Measurements from ENCODE around the gene SMO. TPM values are rescaled to one million over a fixed set of nuclear protein-coding genes. Genes with fewer than 3 reads are reported as not detected.
A peak's percentile ranks its signal among the peaks of the same experiment; 100 is the strongest.

Gene SMO
- total RNA-seq, 1 experiment from 2014 or later = 40.5 TPM

DNA sequence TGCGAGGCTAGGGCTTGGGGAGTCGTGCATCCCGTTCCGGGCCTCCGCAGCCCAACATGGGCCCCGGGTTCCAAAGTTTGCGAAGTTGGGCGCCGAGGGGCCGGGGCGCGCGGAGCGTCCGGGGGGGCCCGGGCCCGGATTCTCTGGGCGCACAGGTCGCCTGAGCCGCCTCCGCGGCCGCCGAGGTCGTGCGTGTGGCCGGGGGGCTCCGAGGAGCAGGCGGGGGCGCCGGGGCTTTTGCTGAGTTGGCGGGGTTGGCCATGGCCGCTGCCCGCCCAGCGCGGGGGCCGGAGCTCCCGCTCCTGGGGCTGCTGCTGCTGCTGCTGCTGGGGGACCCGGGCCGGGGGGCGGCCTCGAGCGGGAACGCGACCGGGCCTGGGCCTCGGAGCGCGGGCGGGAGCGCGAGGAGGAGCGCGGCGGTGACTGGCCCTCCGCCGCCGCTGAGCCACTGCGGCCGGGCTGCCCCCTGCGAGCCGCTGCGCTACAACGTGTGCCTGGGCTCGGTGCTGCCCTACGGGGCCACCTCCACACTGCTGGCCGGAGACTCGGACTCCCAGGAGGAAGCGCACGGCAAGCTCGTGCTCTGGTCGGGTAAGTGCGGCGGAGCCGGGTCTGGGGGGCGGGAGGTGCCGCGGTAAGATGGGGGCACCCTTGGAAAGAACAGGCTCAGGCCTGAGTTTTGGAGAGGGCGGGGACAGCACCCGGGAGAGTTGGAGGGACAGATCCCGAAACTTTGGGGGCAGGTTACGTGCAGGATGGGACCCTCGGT lies 643 bp downstream of the SMO start:
- Histone ChIP-seq H3K27ac (peak overlapping the region; percentile 40; the same call in 1 of the 2 replicates), H3K4me1 (peaks cover 9% of the 10 kb centered on the region), H3K36me3 (0 out of 2 replicates have a peak, but pooled peaks cover 3% of the 10 kb centered on the region), H3K9me3 (replicated peaks) (no peaks in the 10 kb centered on the region), H3K4me3 (peak overlapping the region; percentile 89), H3K27me3 (no peaks in the 10 kb centered on the region)
- DNase-seq = peak; percentile 46 to 55

- peak overlapping the region; percentile 89 for H3K4me3 ChIP-seq
- H3K36me3 ChIP-seq = 0 out of 2 replicates have a peak, but pooled peaks cover 6% of the 10 kb centered on the region
- no peaks in the 10 kb centered on the region for H3K9me3 ChIP-seq (replicated peaks)
- peaks cover 9% of the 10 kb centered on the region for H3K4me1 ChIP-seq
- H3K27me3 ChIP-seq = no peaks in the 10 kb centered on the region
- no peak overlapping the region; the same call in 1 of the 2 replicates for H3K27ac ChIP-seq
- no peak for DNase-seq
Observed at GRCh38 chr7:129189661-129190310, 1.4 kb downstream of the SMO start.

DNA sequence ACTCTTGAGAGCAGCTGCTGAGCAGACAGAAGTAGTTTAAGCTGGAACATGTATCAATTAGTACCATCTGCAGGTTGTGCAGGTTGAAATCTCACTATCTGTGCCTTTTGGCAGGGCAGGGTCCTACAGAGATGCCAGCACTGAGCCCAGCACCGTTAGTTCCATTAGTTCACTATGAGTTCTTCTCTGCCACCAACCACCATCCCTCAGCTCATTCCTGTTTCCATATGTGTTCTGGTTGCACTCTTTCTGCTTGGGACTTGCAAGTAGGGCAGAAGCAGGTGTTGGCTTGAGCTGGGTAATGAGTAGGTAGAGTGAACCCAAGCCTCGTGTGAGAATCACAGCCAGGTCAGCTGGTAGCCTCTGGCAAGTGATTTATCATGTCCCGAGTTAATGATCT lies 2.8 kb downstream of the SMO start:
- no peak overlapping the region for H3K4me3 ChIP-seq
- no peak overlapping the region for H3K27ac ChIP-seq
- H3K9me3 ChIP-seq (replicated peaks) = no peaks in the 10 kb centered on the region
- H3K36me3 ChIP-seq = peaks cover 6% of the 10 kb centered on the region; the same call in 1 of the 2 replicates
- peaks cover 9% of the 10 kb centered on the region; the same call in 1 of the 2 replicates for H3K4me1 ChIP-seq
- DNase-seq = no peak
- H3K27me3 ChIP-seq = no peaks in the 10 kb centered on the region

DNA sequence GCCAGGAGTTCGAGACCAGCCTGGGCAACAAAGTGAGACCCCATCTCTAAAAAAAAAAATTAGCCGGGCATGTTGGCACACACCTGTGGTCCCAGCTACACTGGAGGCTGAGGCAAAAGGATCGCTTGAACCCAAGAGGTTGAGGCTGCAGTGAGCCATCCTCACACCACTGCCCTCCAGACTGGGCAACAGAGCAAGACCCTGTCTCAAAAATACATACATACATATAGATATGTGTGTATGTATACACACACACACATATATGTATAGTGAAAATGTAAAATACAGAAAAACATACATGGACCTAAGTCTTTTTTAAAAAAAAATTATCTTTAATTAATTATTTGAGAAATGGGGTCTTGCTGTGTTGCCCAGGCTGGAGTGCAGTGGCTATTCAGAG lies 5.5 kb downstream of the SMO start:
- H3K27me3 ChIP-seq = no peaks in the 10 kb centered on the region
- H3K9me3 ChIP-seq (replicated peaks) = no peaks in the 10 kb centered on the region
- H3K27ac ChIP-seq = no peak overlapping the region
- no peak for DNase-seq
- peaks cover 9% of the 10 kb centered on the region; the same call in 1 of the 2 replicates for H3K4me1 ChIP-seq
- no peak overlapping the region for H3K4me3 ChIP-seq
- H3K36me3 ChIP-seq = peaks cover 6% of the 10 kb centered on the region; the same call in 1 of the 2 replicates

GRCh38 chr7:129197771-129198170 lies 9.3 kb downstream of the SMO start:
- Histone ChIP-seq H3K27ac (no peak overlapping the region), H3K9me3 (replicated peaks) (no peaks in the 10 kb centered on the region), H3K4me3 (no peak overlapping the region), H3K4me1 (no peaks in the 10 kb centered on the region), H3K36me3 (peaks cover 3% of the 10 kb centered on the region; the same call in 1 of the 2 replicates), H3K27me3 (no peaks in the 10 kb centered on the region)
- no peak for DNase-seq

DNA sequence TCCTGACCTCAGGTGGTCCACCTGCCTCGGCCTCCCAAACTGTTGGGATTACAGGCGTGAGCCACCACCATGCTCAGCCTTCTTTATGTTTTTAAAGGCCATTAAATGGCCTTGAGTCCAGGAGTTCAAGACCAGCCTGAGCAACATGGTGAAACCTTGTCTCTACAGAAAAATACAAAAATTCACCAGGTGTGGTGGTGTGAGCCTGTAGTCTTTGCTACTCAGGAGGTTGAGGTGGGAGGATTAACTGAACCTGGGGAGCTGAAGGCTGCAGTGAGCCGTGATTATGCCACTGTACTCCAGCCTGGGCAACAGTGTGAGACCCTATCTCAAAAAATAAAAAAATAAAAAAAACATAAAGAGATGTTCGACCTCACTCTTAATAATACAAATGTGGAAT lies 11.0 kb downstream of the SMO start:
- DNase-seq = no peak
- Histone ChIP-seq H3K4me1 (no peaks in the 10 kb centered on the region), H3K4me3 (no peak overlapping the region), H3K9me3 (replicated peaks) (no peaks in the 10 kb centered on the region), H3K27ac (no peak overlapping the region), H3K36me3 (peaks cover 3% of the 10 kb centered on the region; the same call in 1 of the 2 replicates), H3K27me3 (no peaks in the 10 kb centered on the region)

DNA sequence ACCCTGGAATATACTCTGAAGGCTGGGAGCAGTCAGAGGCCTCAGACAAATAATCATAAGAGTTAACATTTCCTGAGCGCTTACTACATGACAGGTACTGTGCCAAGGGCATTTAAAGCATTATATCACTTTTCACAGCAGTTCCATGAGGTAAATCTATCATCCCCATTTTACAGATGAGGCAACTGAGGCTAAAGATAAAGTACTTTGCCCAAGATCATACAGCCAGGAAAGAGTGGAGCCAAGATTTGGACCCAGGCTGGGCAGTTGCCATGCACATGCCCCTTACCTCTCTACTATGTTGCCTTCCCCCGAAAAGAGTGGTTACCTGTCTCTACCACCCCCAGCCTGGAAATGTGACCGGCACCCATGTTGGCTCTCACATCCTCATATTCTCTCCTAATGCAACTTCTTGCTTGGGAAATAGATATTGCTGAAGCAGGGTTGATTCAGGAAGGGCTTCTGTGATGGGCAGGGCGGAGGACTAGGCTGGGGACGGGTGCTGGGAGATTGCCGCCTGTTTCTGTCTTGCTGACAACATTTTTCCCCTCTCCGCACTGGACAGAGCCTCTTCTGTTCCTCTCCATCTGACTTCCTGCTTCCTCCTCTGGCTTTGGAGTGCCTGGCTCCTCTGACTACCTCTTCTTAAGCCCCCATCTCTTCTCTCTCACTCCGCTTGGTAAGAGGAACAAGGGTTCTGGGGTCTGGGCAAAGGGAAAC lies 13.8 kb downstream of the SMO start:
- Histone ChIP-seq H3K36me3 (peaks cover 3% of the 10 kb centered on the region), H3K9me3 (replicated peaks) (no peaks in the 10 kb centered on the region), H3K4me1 (no peaks in the 10 kb centered on the region), H3K27ac (no peak overlapping the region), H3K4me3 (no peak overlapping the region), H3K27me3 (no peaks in the 10 kb centered on the region)
- no peak for DNase-seq

GRCh38 chr7:129203050-129203741 lies 14.8 kb downstream of the SMO start:
- no peaks in the 10 kb centered on the region for H3K4me1 ChIP-seq
- H3K27me3 ChIP-seq = no peaks in the 10 kb centered on the region
- H3K27ac ChIP-seq = no peak overlapping the region
- H3K4me3 ChIP-seq = no peak overlapping the region
- peaks cover 6% of the 10 kb centered on the region for H3K36me3 ChIP-seq
- no peaks in the 10 kb centered on the region for H3K9me3 ChIP-seq (replicated peaks)
- DNase-seq = no peak

- peaks cover 6% of the 10 kb centered on the region; the same call in 1 of the 2 replicates for H3K36me3 ChIP-seq
Observed at GRCh38 chr7:129205126-129205818, 16.8 kb downstream of the SMO start.

DNA sequence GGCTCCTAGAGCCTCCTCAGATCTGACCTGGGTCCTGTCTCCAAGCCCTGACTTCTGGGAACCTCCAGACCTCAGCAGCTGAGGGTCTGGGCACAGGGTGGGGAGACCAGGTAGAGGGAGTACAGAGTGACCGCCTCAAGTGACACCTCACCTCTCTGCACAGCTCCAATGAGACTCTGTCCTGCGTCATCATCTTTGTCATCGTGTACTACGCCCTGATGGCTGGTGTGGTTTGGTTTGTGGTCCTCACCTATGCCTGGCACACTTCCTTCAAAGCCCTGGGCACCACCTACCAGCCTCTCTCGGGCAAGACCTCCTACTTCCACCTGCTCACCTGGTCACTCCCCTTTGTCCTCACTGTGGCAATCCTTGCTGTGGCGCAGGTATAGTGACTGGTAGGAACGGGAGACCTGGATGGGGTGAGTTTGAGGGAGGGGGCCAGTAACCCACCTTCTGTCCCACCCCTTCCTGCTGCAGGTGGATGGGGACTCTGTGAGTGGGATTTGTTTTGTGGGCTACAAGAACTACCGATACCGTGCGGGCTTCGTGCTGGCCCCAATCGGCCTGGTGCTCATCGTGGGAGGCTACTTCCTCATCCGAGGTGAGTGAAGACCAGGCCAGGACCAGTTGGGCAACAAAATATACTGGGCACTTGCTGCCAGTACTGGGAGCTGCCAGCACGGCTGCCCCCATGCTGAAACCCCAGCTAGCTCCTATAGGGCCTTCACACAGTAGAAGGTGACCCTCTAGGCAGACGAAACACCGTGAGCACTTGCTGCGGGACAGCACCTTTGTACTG lies 17.8 kb downstream of the SMO start:
- no peaks in the 10 kb centered on the region for H3K9me3 ChIP-seq (replicated peaks)
- H3K4me3 ChIP-seq = no peak overlapping the region
- no peak for DNase-seq
- no peaks in the 10 kb centered on the region for H3K27me3 ChIP-seq
- peaks cover 11% of the 10 kb centered on the region; the same call in 1 of the 2 replicates for H3K36me3 ChIP-seq
- no peak overlapping the region for H3K27ac ChIP-seq
- no peaks in the 10 kb centered on the region for H3K4me1 ChIP-seq

More at GRCh38 chr7:129205126-129205818, 16.8 kb downstream of the SMO start:
- Histone ChIP-seq H3K4me1 (no peaks in the 10 kb centered on the region), H3K9me3 (replicated peaks) (no peaks in the 10 kb centered on the region), H3K4me3 (no peak overlapping the region), H3K27me3 (no peaks in the 10 kb centered on the region), H3K27ac (no peak overlapping the region)
- DNase-seq = no peak

DNA sequence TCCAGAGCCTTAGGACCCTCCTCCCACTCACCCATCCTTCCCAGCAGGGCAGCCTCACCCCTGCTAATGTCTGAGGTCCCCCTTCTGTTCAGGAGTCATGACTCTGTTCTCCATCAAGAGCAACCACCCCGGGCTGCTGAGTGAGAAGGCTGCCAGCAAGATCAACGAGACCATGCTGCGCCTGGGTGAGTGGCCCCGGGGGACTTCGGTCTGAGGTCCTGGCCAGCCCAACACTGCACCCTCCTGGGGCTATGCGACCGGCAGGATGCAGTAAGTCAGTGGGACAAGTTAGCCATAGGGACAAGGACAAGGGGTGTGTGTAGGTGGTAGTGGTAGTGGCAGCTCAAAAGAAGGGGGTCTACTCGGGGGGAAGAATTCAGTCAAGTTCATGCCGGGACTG lies 20.2 kb downstream of the SMO start:
- Histone ChIP-seq H3K4me3 (no peak overlapping the region), H3K4me1 (no peaks in the 10 kb centered on the region), H3K27ac (no peak overlapping the region), H3K36me3 (peaks cover 14% of the 10 kb centered on the region; the same call in 1 of the 2 replicates), H3K9me3 (replicated peaks) (no peaks in the 10 kb centered on the region), H3K27me3 (no peaks in the 10 kb centered on the region)
- DNase-seq = no peak

- Histone ChIP-seq H3K27ac (no peak overlapping the region), H3K4me1 (no peaks in the 10 kb centered on the region), H3K4me3 (no peak overlapping the region), H3K27me3 (no peaks in the 10 kb centered on the region), H3K9me3 (replicated peaks) (no peaks in the 10 kb centered on the region), H3K36me3 (peaks cover 14% of the 10 kb centered on the region; the same call in 1 of the 2 replicates)
- DNase-seq = no peak
Observed at GRCh38 chr7:129209067-129209926, 20.9 kb downstream of the SMO start.
